GM21717 (cell line): Measurements from ENCODE around the gene UGT1A1.

Experiments
- ATAC-seq: cut with Tn5 transposase; IDR thresholded peaks from one replicate; pipeline ENCODE4 v1.9.1; 2021; ENCODE audit warnings: mild to moderate bottlenecking, moderate library complexity; ENCODE audit not compliant: unreplicated experiment

UGT1A1 gene

DNA sequence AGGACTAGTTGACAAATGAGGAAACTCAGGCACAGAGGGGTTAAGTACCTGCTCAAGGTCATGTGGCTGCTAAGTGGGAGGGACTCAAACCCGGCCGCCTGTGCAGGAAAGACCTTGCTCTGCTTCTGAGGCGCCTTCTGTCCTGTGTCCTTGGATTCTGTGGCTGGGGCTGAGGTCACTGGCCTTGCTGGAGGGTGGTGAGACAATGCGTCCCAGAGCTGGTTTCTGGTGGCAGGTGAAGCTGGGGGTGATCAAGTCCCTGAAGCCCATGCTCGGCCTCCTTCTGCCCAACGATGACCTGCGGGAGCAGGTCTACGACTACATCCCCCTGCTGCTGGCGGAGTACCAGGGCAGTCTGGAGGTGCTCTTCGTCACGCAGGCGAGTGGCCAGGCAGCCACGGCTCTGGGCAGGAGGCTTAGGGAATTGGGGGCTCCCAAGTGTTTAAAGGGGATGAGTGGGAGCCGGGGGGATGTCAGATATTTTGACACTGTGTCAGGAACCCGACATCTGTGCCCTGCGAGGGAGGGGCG lies 34.1 kb downstream of the UGT1A1 start:
- ATAC-seq, result no peak

DNA sequence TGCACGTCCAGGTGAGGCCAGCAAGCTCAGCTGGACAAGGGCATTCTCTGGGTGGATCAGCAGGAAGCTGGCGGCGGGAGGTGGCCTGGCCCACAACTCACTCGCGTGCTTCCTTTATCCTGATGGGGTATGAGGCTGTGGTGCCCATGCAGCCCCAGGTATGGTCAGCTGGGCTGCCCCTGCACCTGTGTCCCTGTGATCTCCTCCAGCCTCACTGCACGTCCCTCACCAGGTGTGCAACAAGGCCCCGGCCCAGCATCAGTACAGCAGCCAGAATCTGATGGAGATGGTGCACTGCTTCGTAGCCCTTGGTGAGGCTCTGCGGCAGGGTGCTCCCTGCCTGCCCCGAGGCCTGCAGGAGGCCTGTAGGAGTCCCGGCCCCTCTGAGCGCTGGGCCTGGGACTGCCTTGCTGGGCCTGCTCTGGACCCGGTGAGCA lies 35.7 kb downstream of the UGT1A1 start:
- ATAC-seq, result no peak

DNA sequence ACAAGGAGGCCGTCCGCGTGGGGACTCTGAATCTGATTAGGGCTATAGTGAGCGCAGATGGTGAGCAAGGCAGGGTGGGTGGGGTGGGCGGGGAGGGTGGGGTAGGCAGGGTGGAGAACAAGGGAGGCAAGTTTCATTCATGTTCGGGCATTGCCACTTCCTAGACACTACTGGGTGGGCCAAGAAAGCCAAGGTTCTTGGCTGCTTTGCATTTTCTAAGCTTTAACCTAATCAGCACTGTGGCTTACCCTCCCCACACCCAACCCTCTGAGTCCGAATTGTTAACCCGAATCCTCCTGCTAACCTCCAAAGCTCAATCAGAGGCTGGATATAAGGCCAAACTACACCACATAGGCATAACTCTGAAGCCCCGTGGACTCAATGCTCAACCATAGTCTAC lies 36.2 kb downstream of the UGT1A1 start:
- no peak for ATAC-seq

DNA sequence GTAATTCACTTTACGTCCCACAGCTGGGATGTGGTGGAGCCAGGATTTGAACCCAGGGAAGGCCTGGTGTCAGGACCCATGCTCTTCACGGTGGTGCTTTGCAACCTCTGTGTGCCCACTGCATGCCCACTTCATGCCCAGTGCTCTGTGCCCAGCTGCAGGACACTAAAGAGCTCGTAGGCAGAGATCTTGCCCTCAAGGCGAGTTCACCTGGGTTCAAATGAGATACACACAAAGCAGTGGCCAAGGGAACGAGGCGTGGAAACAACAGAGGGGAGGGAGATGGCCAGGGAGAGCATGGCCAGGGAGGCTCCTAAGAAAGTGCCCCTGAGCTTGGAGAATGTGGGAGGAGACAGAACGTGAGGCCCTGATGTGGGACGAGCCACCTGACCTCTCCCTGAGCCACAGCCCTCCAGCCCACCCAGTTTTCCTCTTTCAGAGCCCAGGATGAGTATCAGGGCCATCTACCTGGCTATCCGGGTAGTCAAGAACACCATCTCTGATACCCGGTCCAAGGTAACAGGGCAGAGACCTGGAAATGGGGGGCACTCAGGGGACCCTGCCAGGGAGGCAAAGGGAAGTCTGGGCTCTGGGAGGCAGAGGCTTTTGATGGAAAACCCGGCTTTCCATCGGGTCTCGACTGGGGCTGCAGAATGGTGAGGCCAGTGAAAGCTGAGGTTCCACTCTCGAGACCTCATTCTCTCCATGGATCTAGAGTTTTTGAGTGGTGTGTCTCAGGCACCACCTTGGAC lies 38.4 kb downstream of the UGT1A1 start:
- no peak for ATAC-seq

DNA sequence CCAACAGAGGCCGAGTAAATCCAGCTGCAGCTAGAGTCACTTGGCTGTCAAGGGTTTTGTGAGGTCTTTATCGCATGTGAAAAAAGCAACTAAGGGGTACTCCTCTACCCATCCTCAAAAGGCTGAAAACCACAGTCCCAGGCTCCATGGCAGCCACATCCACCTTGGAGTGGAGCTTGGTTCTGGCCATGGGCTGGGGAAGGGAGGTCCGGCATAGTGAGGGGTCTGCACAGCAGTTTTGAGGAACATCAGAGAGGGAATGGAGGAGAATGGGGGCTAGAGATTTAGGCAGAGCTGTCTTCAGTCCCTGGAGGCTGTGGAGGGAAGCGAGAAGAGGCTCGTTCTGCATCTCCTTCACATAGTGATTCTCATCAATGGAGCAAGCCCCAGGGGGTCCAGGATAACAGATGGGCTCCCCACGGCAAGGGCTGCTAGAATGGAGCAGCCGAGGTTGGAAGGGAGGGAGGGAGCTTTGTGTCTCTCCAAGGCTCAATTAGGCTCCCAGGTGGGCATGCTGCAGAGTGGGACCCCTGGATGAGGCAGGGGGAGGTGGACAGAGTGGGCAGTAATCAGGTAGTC lies 39.1 kb downstream of the UGT1A1 start:
- ATAC-seq, result no peak

DNA sequence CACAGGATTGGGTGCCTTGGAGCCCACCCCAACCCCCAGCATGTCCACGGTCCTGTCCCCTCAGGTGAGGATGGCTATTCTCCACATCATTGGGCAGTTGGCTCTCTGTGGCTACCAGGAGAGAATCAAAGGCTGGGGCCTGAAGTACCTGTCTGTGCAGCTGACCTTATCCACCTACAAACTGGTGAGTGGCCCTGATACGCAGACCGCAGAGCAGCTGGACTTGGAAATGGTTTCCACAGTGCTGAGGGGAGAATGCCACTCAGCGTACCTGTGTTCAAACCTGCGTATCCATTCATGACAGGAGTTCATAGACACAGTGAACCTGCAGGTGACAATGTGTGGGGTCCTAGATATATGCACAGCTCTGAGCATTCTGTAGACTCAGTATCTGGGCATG lies 39.6 kb downstream of the UGT1A1 start:
- ATAC-seq, result no peak

DNA sequence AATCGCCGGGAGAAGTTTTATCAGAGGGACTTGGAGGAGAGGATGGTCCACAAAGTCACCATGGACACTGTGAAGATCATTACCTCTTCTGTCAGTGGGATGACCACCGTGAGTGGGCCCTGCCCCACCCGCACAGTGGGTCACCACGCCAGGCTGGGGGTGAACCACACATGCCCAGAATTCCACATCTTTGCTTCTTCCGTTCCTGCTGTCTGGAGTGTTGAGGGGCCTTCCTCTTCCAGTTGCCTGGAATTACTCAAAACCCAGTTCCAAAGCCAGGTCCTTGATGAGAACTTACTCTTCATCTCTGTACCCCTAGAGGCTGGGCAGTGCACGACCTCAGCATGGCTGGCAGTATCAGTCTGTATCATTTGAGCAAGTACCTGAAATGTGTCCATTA lies 40.1 kb downstream of the UGT1A1 start:
- ATAC-seq, result no peak

DNA sequence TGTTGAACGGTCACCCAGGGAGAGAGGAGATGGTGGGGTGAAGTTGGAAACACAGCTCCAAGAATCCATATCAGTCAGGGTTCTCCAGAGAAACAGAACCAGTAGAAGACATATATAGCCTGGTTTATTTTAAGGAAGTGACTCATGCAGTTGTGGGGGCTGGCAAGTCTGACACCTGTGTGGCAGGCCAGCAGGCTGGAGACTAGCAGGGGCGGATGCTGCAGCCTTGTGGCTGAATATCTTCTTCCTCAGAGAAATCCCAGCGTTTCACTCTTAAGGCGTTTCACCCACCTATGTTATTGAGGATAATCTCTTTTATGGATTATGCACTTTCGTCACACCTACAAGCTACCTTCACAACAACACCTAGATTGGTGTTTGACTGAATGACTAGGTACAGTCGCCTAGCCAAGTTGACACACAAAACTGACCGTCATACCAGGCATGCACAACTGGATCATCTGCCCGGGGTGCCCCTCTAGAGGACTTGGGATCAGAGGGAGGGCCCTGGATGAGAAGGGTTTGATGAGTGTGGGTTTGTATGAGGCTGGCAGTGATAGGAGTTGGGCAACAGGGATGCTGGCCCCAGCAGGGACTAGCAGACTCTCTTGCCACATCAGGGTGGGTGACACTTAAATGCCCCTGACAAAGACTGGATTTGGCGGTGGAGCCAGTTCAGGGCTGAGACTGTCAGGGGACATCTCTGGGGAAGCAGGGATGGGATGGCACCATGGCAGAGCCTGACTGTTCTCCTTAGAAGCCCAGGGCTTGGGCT lies 41.5 kb downstream of the UGT1A1 start:
- ATAC-seq, result no peak

DNA sequence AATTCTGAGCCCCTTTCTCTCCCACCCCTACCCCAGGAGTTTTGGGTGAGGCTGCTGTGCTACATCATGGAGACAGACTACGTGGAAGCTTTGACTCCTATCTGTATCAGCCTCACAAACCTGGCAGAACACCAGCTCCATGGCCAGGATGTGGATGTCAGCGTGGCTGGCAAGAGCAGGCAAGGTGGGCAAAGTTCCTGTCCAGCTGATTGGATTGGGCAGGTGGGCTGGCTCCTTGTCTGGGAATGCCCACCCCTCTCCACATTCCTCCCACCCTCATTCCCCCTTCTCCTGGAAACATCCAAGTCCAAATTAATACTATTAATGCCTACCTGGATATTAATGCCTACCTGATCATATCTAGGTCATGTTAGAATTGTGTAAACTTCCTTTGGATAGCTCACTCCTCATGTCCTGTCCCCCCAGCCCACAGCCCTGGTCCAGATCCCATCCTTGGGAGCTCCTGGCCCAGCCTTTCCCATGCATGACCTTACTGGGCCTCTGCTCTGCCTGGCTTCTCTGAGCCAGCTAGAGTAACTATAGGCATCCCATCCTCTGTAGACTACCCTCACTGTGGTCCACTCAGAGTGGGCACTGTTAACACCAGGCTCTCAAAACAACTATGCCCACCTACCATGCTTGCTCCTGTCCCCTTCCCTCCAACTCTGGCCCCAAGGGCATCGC lies 42.2 kb downstream of the UGT1A1 start:
- no peak for ATAC-seq

DNA sequence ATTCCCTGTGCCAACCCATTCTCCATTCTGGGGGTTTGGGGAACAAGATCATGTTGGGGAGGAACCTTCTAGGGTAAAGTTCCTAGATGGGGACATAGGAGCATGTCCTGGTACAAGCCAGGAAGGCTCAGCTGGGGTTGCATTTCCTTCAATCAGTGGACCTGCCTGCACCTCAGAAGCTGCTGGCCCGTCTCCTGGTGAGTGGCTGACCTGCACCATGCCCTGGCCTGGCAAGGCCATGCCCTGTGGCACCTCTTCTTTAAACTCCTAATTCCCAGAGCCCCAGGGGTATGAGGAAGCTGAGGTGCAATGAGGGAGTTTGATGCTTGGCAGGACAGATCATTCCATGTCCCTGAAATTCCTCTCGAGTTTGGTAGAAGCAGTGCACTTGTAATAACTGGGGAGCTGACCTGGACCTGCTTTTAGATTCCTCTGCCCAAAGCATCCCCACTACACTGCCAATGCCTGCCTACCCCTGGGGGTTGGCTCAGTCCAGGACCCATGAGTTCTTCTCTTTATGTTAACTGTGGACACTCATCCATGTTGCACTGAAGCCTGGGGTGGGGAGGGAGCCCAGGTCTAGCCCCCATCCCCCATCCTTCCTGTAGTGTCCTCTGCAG lies 43.3 kb downstream of the UGT1A1 start:
- no peak for ATAC-seq

DNA sequence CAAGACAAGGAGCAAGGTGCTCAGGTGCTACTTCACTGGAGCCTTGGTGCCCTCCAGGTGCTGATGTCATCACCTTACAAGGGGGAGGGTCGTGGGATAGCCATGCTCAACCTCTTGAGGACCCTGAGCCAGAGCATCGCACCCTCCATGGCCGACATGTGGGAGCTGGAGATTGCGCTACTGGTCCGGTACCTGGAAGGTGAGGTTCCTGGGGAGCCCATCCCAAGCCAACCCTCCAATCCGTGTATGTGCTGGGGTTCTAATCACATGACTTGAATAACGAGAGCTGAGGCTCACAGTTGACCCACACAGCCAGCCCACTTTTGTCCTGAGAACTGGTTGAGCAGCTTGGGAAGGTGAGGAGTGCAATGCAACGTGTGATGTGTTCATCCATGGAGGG lies 43.9 kb downstream of the UGT1A1 start:
- no peak for ATAC-seq

DNA sequence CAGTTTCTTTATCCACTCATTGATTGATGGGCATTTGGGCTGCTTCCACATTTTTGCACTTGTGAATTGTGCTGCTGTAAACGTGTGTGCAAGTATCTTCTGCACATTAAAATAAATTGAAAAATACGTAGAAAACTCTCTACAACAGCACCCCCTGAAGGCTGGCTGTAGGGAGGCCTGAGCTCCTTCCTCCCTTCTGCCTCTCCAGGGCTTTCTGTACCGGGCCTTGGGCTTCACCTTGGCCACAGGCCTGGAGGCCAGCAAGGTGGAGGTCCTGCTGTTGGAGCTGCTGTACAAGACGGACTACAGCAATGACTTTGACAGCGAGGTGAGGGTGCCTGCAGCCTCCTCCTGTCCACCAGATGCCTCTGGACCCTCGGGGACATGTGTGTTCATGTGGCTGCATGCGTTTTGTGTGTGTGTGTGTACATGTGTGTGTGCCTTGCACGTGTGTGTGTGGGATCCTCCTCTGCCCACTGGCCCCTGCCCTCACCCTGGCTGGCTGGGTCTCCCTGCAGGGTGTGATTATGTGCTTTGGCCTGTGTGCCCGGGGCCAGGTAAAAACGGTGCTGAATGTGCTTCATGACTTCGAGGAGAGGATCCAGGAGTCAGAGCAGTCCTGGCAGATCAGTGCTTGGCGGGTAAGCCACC lies 47.3 kb downstream of the UGT1A1 start:
- ATAC-seq, result no peak

DNA sequence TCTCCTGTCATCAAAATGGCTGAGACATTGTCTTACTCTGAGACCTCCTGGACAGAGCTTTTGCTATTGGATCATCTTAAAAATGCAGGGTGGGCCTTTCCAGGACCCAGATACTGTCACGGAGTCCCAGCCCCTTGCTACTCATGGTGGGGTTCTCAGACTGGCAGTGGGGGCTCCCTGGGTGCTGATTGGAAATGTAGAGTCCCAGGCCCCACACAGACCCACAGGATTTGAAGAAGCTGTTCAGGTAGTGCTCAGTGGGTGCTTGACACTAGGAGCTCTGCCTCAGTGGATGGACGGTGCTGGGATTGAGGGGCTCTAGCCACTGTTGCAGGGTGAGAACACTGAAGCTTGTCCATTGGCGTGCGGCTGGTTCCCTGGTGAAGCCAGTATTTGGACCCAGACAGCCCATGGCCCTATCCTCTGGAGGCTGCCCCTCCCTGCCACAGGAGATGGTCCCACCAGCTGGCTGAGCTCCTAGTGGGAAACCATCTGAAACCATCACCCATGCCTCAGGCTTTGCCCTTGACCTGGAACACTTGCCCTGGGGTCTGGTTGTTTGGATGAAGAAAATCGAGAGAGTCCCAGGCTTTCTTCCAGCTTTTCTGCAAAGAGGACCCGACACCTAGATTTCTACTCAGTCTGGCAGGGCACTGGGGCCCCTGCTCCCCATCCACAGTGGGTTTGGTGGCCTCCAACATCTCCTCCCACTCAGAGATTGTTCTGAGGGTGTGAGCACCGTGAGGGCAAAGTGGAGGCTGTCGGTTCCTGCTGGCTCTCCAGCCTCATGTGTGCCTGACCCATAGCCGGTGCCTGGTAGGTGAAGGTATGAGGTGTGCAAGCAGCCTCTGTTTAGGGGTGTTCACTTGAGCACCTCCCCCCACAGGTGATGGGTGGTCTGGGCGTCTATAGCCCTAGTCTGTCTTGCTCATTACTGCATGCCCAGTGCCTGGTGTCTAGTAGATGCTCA lies 48.2 kb downstream of the UGT1A1 start:
- no peak for ATAC-seq

DNA sequence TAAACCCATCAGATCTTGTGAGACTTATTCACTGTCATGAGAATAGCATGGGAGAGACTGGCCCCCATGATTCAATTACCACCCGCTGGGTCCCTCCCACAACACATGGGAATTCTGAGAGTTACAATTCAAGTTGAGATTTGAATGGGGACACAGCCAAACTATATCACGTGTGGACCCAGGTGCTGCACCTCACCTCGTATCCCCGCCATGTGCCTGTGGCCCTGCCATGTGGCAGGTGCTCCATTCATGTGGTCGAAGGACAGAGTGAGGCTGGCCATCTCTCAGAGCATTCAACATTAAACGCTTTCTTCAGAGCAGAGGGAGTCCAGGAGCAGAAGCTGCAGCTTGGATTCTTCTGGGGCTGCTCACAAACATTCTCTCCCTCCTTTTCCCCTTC lies 50.3 kb downstream of the UGT1A1 start:
- ATAC-seq, result no peak

DNA sequence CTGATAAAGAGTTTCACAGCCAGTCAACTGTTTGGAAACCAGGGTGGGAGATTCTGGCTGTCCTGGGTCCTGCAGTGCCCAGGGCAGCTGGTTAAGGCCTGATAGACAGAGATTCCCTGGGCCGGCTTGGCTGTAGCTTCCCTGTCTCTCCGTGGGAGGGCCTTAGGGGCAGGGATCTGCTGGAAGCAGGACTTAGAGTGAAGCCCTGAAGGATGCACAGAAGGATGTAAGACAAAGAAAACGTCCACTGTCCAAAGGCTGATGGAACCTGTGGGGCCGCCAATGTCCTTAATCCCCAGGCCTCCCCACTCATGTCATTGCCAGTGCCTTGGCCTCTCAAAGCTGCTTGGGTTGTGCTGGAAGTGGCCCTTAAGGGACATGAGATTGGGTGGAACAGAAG lies 51.0 kb downstream of the UGT1A1 start:
- ATAC-seq, result no peak

DNA sequence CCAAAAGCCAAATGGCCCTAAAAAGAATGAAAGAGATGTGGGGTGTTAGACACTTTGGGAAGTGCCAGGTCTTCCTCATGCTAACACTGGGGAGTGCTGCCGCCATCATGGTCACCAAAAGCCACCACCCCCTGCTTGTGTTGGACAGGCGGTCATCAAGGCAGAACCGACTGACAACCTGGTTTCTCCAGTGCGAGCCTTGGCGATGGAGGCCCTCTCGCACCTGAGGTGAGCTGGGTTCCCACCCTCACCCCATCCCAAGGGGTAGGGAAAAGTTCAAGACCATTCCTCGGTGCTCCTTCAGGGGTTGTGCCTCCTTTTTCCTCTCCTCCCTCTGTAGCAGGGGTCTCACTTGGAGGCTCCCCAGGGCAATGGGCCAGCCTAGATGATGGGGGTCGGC lies 51.7 kb downstream of the UGT1A1 start:
- no peak for ATAC-seq

DNA sequence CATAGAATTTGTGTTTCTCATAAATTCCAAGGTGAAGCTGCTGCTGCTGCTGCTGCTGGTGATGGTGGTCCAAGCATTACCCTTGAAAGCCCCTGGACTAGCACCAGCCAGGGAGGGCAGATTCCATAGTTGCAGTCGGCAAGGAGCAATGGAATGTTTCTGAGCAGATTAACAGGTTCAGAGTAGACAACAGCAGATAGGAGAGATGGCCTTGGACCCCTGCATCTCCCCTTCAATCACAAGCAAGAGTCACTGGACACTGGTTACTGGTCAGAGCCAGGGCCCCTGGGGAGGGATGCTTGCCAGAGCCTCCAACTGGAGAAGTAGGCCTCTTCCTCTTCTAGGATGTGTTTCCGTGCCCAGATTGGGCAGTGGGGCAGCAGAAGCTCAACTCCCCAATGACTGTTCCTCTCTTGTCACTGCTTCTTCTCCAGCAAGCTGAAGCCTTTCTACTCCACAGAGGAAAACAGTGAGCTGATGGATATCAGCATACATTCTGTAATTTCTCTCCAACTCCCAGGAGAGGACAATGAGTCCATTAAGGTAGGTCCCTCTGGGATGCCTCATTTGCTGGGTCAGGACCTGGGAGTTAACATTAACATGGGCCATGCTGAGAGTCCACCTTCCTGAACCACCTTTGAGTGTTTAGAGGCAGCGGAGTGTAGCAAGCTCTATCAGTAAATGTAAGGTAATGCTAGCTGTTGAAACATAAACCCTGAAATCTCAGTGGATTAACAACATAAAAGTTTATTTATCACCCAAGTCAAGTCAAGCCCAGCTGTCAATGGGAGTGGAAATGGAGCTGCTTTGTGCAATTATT lies 53.4 kb downstream of the UGT1A1 start:
- ATAC-seq, result no peak
